ENCODE data around the gene IQCK. TPM values are rescaled to one million over a fixed set of nuclear protein-coding genes. Genes with fewer than 3 reads are reported as not detected.

IQCK gene
- total and polyA plus RNA-seq, 2 donors (not counting 1 experiment from before 2014, with no cell fraction given), result 4.6 to 9.9 TPM

DNA sequence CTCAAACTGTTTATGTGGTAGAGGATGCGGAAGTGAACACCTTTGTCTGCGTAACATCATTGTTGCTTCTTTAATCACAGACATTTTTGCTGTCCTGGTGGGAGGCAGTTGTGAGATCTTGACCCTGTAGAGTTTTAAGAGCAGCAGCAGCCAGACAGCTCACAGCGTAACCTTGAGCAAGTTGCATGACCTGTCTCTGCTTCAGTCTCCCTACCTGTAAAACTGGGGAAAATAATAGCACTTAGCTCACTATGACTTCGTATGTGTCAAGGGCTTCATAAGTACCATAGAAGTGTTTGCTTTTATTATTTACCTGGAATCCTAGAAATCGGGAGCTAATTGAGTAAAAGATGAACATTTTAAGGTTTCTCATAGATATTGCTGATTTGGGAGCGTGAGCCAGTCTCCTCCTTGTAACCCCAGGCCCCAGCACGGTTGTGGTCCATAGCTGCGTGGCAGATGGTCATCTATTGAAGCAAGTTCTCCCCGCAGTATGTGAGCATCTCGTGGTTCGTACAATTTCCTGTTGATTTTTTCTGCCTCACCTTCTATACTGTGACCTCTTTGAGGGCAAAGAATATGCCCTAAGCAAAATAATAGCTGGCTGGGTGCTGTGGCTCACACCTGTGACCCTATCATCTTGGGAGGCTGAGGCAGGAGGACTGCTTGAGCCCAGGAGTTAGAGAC is 132.2 kb downstream of the IQCK start:
- H3K27me3 ChIP-seq (ENCODE audit: control insufficient read depth, insufficient read depth, low read length), result no peaks in the 10 kb centered on the region
- no peak overlapping the region for H2AFZ ChIP-seq (ENCODE audit: low read length)
- no peaks in the 10 kb centered on the region for H3K4me1 ChIP-seq (ENCODE audit: control insufficient read depth, extremely low read depth, insufficient read depth, low read length)
- H4K20me1 ChIP-seq (ENCODE audit: control insufficient read depth, extremely low read depth, insufficient read depth, low read length), result no peaks in the 10 kb centered on the region
- no peak overlapping the region for H3K27ac ChIP-seq (ENCODE audit: insufficient read depth, low read length)
- H3K79me2 ChIP-seq (ENCODE audit: control insufficient read depth, insufficient read depth, low read length), result no peaks in the 10 kb centered on the region
- no peaks in the 10 kb centered on the region for H3K9me3 ChIP-seq (ENCODE audit: control insufficient read depth, insufficient read depth, low read depth, low read length)
- H3K9ac ChIP-seq (ENCODE audit: insufficient read depth, low read length), result no peak overlapping the region
- H3K36me3 ChIP-seq (ENCODE audit: control insufficient read depth, insufficient read depth, low read length), result no peaks in the 10 kb centered on the region
- H3K4me3 ChIP-seq (replicated peaks in 1 of 4; ENCODE audit: control extremely low read depth in 1 of 4, insufficient read depth in 1 of 4, low read depth in 3 of 4, low read length in 4 of 4), result no peak overlapping the region
- no peak for TF ChIP-seq CTCF (conservative IDR thresholded peaks at IDR 0.05 in 1 of 2, IDR thresholded peaks at IDR 0.05 in 1 of 2; ENCODE audit: low read depth in 1 of 2, low read length in 2 of 2)
- TF ChIP-seq EZH2 (IDR thresholded peaks at IDR 0.05; ENCODE audit: low read length, missing control alignments), result no peak
- no peak for DNase-seq (ENCODE audit: low read depth in 2 of 2)
- H3K4me2 ChIP-seq (ENCODE audit: extremely low read depth, insufficient read depth, low read length), result no peak overlapping the region

DNA sequence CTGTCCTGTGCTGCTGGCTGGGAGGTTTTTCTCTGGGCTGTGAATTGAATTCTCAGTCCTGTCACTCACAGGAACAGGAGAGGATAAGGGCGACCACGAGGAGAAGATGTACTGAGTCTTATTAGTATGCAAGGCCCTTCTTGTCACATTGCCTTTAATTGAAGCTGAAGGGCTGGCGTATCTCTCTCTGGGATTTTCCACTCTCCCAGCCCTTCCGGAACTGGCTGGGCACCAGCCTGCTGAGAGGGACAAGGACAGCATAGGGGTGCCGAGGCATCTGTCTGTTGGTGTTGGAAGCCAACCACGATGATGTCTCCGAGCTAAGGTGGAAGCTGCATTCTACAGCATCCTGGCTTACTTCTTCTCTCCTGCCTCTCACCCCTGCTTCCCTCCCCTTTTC is 133.4 kb downstream of the IQCK start:
- H3K36me3 ChIP-seq (ENCODE audit: control insufficient read depth, insufficient read depth, low read length), result no peaks in the 10 kb centered on the region
- no peak overlapping the region for H3K4me2 ChIP-seq (ENCODE audit: extremely low read depth, insufficient read depth, low read length)
- no peak overlapping the region for H2AFZ ChIP-seq (ENCODE audit: low read length)
- no peak for TF ChIP-seq EZH2 (IDR thresholded peaks at IDR 0.05; ENCODE audit: low read length, missing control alignments)
- no peak for TF ChIP-seq CTCF (conservative IDR thresholded peaks at IDR 0.05 in 1 of 2, IDR thresholded peaks at IDR 0.05 in 1 of 2; ENCODE audit: low read depth in 1 of 2, low read length in 2 of 2)
- no peak overlapping the region for H3K9ac ChIP-seq (ENCODE audit: insufficient read depth, low read length)
- no peaks in the 10 kb centered on the region for H3K27me3 ChIP-seq (ENCODE audit: control insufficient read depth, insufficient read depth, low read length)
- no peaks in the 10 kb centered on the region for H3K79me2 ChIP-seq (ENCODE audit: control insufficient read depth, insufficient read depth, low read length)
- H3K4me1 ChIP-seq (ENCODE audit: control insufficient read depth, extremely low read depth, insufficient read depth, low read length), result no peaks in the 10 kb centered on the region
- no peak for DNase-seq (ENCODE audit: low read depth in 2 of 2)
- H3K27ac ChIP-seq (ENCODE audit: insufficient read depth, low read length), result no peak overlapping the region
- no peak overlapping the region for H3K4me3 ChIP-seq (replicated peaks in 1 of 4; ENCODE audit: control extremely low read depth in 1 of 4, insufficient read depth in 1 of 4, low read depth in 3 of 4, low read length in 4 of 4)
- no peaks in the 10 kb centered on the region for H3K9me3 ChIP-seq (ENCODE audit: control insufficient read depth, insufficient read depth, low read depth, low read length)
- H4K20me1 ChIP-seq (ENCODE audit: control insufficient read depth, extremely low read depth, insufficient read depth, low read length), result no peaks in the 10 kb centered on the region

GRCh38 chr16:19853132-19853741 is 135.2 kb downstream of the IQCK start:
- no peak overlapping the region for H2AFZ ChIP-seq (ENCODE audit: low read length)
- H4K20me1 ChIP-seq (ENCODE audit: control insufficient read depth, extremely low read depth, insufficient read depth, low read length), result no peaks in the 10 kb centered on the region
- no peak overlapping the region for H3K4me3 ChIP-seq (replicated peaks in 1 of 4; ENCODE audit: control extremely low read depth in 1 of 4, insufficient read depth in 1 of 4, low read depth in 3 of 4, low read length in 4 of 4)
- no peak overlapping the region for H3K9ac ChIP-seq (ENCODE audit: insufficient read depth, low read length)
- no peaks in the 10 kb centered on the region for H3K79me2 ChIP-seq (ENCODE audit: control insufficient read depth, insufficient read depth, low read length)
- H3K4me1 ChIP-seq (ENCODE audit: control insufficient read depth, extremely low read depth, insufficient read depth, low read length), result no peaks in the 10 kb centered on the region
- no peaks in the 10 kb centered on the region for H3K9me3 ChIP-seq (ENCODE audit: control insufficient read depth, insufficient read depth, low read depth, low read length)
- no peaks in the 10 kb centered on the region for H3K36me3 ChIP-seq (ENCODE audit: control insufficient read depth, insufficient read depth, low read length)
- H3K27me3 ChIP-seq (ENCODE audit: control insufficient read depth, insufficient read depth, low read length), result no peaks in the 10 kb centered on the region
- H3K4me2 ChIP-seq (ENCODE audit: extremely low read depth, insufficient read depth, low read length), result no peak overlapping the region
- TF ChIP-seq CTCF (conservative IDR thresholded peaks at IDR 0.05 in 1 of 2, IDR thresholded peaks at IDR 0.05 in 1 of 2; ENCODE audit: low read depth in 1 of 2, low read length in 2 of 2) (no peak), EZH2 (IDR thresholded peaks at IDR 0.05; ENCODE audit: low read length, missing control alignments) (no peak)
- no peak overlapping the region for H3K27ac ChIP-seq (ENCODE audit: insufficient read depth, low read length)
- no peak for DNase-seq (ENCODE audit: low read depth in 2 of 2)

All from fibroblast of lung (primary cell).